Measurements from ENCODE around the gene COG5. TPM values are rescaled to one million over a fixed set of nuclear protein-coding genes. Genes with fewer than 3 reads are reported as not detected.
A peak's percentile ranks its signal among the peaks of the same experiment; 100 is the strongest.

Gene COG5
- total RNA-seq (2014; rRNA removed; shearing (Covaris generic)), result 28.8 and 31.5 TPM in 2 replicates
- 24.4 and 29.1 TPM in 2 replicates for polyA plus RNA-seq (2015; cell fraction: cytosol; rRNA removed)
- 38.0 and 39.8 TPM in 2 replicates for polyA plus RNA-seq (2015; cell fraction: nucleus; rRNA removed)

DNA sequence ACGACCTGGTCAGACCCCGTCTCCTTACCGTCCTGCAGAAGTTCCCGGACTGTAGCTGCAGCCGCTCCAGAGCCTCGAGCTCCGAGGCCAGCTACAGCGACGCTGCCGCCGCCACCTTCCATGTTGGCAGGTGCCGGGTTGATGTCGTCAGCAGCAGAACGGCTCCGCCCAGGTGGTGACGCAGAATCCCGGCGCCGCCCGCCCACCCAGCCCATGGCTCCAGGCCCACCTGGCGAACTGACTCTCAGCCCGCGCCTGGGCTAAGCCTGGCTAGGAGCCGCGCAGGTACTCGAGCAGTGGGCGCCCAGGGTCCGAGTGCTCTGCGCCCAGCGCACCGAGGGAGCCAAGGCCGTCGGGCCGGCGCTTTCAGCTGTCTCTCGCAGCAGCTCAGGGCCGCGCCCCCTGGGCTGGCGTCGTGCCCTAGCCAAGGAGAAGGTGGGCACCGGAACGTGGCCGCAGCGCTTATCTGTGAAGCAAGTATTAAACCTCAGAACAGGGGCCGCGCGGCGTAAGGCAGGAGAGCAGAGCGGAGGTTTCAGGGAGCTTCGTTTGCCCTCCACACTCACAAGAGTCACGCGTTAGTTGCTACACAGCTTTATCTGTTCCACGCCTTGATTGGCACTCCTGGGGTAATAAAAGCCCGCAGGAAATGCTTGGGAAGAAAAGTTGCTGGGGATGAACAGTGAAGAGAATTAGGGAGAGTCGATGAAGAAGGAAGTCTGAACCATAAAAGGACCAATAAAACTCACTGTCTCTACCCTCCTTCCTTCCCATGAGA lies at the start of gene COG5, which contains the start of gene DUS4L:
Gene COG5, minus strand, starts transcription at position 146 of the 778 bp plus-strand sequence. Its CDS starts 24 bp downstream, at position 122.
Gene DUS4L, plus strand, starts transcription at position 197 of the 778 bp plus-strand sequence. CDS start 3,100 bp downstream, outside the sequence.
- peak; percentile 85 for DNase-seq (ENCODE audit: low read depth, low spot score)
- in situ Hi-C loops (cut with HindIII; ENCODE audit: low pct_unique_long_range_greater_than_20kb, low sequenced_read_pairs), result no loop called here

DNA sequence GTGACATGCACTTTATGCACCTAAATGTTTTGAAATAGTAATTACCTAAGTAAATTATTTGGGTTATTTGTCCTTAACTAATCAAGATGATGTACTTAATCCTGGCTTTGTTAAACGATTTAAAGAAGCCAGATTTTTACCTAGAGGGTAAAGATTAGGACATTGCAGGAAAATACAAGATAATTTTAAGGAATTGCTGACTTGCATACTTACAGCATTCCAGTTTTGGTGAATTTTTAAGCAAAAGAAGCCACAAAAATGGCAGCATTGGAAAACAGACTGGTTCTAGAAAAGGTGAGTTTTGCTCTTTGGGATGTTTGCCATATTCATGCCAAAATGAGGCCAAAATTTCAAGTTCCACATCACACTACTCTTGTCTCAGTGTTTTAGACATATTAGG lies 49.7 kb upstream of the COG5 start:
- DNase-seq (ENCODE audit: low read depth, low spot score), result no peak
- in situ Hi-C loops (cut with HindIII; ENCODE audit: low pct_unique_long_range_greater_than_20kb, low sequenced_read_pairs), result no loop called here

DNA sequence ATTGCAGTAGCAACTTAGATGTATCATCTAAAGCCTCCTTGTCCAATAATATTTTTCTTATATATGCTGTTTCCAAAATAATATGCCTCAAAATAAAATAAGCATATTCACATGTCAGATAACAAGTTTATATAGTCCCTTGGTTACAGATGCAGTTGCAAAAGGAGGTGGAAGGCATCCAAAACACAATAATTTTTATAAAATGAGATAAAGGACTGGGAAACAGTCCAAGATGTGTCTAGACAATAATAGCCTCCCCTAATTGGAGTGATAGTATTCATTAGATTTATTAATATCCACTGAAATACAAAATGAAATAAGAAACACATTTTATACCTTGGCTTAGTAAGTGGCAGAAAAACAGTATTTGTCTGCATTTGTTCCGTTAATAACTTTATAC lies 46.6 kb upstream of the COG5 start:
- no peak for DNase-seq (ENCODE audit: low read depth, low spot score)
- in situ Hi-C loops (cut with HindIII; ENCODE audit: low pct_unique_long_range_greater_than_20kb, low sequenced_read_pairs), result no loop called here

DNA sequence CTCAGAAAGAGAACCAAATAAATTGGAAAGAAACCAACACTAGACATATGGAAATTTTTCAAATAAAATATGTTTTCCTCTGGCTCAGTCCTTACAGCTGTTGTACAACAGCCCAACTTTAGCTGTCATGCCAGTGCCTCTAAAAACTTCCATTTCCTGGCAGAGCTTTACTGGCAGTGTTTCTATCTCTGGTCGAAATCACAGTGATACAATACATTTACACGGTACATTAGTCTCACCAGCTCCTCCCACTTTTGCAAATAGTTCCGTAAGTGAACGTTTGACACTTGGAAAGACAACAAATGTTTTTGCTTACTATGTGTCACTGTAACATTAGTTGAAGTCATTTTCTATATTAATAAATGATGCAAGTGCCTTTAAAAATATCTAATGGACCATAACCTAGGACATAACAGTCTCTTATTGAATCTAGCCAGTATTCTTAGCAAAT lies 46.1 kb upstream of the COG5 start:
- DNase-seq (ENCODE audit: low read depth, low spot score), result no peak
- in situ Hi-C loops (cut with HindIII; ENCODE audit: low pct_unique_long_range_greater_than_20kb, low sequenced_read_pairs), result no loop called here

DNA sequence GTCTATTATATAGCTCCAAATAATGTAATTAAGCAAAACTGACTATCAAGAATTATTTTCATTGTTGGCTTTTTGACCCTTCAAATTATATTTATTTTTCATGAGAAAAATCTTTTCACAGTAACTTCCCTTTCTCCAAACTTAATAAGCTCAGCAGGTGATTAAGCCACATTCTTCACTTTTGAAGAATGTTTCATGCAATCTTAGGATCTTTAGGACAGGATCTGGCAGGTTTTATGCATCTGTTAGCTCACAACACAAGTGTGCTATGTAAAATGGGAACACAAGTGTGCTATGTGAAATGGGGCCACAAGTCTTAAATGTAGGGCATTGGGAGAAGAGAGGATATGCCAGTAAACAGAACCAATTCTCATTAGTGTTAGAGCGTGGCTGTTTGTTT lies 42.6 kb upstream of the COG5 start:
- in situ Hi-C loops (cut with HindIII; ENCODE audit: low pct_unique_long_range_greater_than_20kb, low sequenced_read_pairs), result no loop called here
- DNase-seq (ENCODE audit: low read depth, low spot score), result no peak

DNA sequence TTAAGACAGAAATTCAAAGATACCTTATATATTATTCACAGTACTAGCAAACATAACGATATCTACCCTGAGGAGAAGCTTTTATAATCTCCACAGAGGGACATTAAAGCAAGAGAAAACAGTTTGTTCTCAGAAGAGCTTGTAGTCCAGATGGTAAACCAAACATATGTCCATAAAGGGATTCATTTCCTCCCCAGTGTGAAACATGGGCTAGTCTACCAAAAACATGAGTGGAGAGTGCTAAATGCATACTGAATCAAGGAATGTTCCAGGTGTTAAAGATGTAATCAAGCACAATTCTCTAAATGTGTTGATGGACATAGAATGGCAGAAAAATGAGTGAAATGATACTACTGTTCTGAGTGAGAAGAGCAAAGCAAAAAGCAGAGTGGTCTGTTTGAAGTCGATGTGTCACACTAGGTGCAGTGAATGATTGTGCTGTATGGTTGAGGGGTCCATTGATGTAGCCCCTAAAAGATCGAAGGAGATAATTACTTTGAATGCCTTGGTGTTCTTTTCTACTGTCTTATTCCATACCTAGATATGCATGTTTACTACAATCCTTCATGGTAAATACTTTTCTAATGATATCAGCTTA lies 41.6 kb upstream of the COG5 start:
- DNase-seq (ENCODE audit: low read depth, low spot score), result no peak
- in situ Hi-C loops (cut with HindIII; ENCODE audit: low pct_unique_long_range_greater_than_20kb, low sequenced_read_pairs), result no loop called here

DNA sequence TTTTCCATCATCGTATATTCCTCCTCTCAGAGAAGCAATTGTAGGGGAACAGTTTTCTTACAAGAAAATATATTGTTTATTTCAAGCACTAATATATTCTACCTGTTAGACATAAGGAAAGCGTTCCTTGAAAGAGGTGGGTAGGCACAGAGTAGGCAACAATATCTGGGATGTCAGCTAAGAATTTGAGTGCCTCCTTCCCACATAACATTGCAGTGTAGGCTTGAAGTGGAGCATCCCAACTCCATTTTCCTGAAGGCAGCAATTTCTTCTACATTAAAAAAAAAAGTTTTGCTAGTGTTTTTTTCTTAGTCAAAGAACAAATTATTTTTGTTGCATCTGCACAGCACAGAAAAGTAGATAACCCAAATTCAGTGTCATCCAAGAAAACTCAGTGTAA lies 37.1 kb upstream of the COG5 start:
- in situ Hi-C loops (cut with HindIII; ENCODE audit: low pct_unique_long_range_greater_than_20kb, low sequenced_read_pairs), result no loop called here
- DNase-seq (ENCODE audit: low read depth, low spot score), result no peak

DNA sequence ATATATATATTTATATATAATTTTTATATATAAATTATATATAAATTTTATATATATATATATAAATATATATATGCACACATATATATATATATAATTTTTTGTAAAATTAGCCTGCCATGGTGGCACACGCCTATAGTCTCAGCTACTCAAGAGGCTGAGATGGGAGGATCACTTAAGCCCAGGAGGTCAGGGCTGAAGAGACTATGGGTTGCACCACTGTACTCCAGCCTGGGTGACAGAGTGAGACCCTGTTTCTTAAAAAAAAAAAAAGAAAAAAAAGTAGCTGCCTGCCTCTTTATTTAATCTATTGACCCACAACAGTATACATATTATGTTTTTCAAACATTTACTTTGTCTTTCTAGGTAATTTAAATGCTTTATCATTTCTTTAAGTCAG lies 35.5 kb upstream of the COG5 start:
- in situ Hi-C loops (cut with HindIII; ENCODE audit: low pct_unique_long_range_greater_than_20kb, low sequenced_read_pairs), result no loop called here
- DNase-seq (ENCODE audit: low read depth, low spot score), result no peak

DNA sequence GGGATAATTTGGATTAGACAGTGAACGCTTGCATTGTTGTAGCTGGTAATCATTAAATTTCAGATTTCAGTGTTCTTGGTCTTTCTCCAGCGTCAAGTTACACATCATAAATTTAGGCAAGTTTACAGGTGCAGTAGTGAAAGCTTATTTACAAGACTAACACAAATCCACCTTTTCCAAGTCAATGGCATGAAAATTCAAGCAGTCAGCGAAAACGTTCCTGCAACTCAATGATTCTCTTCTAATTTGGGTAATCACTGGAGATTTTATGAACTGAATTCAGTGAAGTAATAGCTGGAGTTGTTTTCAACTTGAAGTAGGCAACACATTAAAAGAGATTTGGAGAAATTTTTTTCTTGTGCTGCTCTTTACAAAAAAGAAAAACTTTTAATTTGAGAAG lies 34.2 kb upstream of the COG5 start:
- DNase-seq (ENCODE audit: low read depth, low spot score), result no peak
- in situ Hi-C loops (cut with HindIII; ENCODE audit: low pct_unique_long_range_greater_than_20kb, low sequenced_read_pairs), result no loop called here

DNA sequence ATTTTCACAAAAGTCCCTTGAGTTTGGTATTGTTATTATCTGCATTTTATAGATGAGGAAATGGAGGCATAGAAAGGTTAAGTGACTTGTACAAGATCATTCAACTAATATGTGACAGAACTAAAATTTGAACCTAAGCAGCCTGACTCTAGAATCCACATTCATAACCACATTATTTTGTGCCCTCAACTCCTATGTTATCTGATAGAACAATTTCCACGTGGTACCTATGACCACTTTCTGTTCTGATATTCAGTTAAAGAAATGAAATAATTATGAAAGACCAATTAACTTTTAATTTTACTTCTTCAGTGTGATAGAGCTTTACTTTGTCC lies 33.8 kb upstream of the COG5 start:
- no peak for DNase-seq (ENCODE audit: low read depth, low spot score)
- in situ Hi-C loops (cut with HindIII; ENCODE audit: low pct_unique_long_range_greater_than_20kb, low sequenced_read_pairs), result no loop called here

DNA sequence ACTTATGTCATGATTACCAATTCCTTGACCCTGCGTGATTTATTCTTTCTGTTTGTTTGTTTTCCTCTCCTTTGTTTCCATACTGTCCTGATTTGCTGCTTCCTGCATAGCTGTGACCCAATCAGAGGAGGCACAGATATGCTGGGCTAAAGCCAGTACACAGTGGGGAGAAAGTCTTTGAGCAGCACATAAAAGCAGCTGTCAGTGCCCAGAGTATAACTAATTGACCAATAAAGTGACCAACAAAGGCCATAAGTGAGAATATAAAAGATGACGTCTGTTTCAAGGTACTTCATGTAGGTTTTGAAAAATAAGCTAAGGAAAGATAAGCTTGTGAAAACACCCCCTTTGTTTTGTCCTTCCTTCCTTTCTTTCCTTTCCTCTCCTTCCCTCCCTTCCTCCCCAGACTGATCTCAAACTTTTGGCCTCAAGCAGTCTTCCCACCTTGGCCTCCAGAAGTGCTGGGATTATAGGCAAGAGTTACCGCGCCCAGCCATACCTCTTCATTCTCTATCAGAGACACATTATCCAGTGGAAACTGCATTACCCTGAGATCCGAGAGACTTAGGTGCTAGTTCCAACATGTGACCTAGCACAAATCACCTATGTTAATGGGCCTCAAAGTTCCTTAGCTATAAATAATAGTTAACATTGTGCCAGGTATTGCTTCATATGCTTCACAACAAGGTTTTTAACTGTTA lies 33.3 kb upstream of the COG5 start:
- no peak for DNase-seq (ENCODE audit: low read depth, low spot score)
- in situ Hi-C loops (cut with HindIII; ENCODE audit: low pct_unique_long_range_greater_than_20kb, low sequenced_read_pairs), result no loop called here

DNA sequence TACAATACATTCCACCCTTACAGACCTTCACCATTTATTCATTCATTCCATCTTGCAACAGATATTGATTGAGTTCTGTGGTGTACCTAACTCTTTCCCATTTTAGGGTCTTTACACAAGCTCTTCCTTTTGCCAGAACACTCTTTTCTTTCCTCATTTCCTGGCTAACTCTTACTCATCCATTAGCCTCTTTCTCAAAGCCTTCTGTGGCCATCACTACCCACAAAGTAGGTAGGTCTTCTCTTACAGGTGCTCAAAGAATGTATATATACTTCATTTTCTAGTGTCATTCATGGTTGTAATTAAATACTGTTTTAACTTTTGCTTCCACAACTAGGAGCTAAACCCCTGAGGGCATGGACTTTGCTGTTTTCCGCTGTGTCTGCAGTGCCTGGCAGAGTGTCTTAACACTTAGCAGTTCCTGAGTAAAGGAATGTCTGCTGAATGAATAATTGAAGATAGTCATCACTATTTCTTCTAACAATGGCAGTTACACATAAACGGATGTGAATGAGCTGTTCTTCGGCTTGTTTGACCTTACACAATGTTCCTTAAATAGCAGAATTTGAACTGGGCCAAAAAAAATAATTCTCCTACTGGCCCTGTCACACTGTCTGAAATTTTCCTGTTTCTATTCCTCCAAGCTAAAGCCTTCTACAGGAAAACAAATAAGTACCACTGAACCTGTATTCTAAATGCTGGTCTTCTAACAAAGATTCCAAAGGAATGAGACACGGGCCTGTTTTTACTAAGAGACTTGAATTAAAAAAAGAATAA lies 31.4 kb upstream of the COG5 start:
- in situ Hi-C loops (cut with HindIII; ENCODE audit: low pct_unique_long_range_greater_than_20kb, low sequenced_read_pairs), result no loop called here
- peak; percentile 91 for DNase-seq (ENCODE audit: low read depth, low spot score)

DNA sequence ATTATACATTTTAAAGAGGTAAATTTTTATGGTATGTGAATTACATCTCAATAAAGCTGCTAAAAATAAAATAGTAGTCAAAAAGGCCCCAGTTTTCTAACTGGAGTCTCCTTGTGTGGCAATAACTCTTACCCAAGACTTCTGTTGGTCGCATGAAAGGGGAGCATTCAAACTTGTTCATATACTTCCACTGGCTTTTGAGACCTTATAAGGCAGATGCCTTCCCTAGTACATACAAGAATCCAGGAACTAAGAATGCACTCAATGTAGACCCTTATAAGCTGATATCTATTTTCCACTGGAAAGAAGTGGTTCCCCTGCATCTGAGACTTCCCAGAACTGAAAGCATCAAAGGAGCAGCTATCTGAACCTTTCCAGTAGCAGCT lies 29.3 kb upstream of the COG5 start:
- DNase-seq (ENCODE audit: low read depth, low spot score), result peak; percentile 75

DNA sequence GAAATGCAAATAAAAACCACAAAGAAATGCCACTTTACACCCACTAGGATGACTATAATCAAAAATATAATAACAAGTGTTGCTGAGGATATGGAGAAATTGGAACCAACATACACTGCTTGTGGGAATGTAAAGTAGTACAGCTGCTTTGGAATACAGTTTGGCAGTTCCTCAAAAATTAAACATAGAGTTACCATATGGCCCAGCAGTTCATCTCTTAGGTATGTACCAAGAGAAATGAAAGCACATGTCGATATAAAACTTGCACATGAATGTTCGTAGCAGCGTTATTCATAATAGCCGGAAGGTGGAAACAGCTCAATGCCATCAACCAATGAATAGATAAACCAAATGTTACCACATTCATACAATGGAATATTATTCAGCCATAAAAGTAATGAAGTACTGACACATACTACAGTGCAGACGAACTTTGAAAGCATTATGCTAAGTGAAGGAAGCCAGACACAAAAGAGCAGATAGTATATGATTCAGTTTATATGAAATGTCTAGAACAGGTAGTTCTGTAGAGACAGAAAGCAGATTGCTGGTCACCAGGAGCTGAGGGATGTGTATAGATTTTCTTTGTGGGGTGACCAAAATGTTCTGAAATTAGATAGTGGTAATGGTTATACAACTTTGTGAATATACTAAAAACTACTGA lies 28.8 kb upstream of the COG5 start:
- peak; percentile 23 for DNase-seq (ENCODE audit: low read depth, low spot score)
- in situ Hi-C loops (cut with HindIII; ENCODE audit: low pct_unique_long_range_greater_than_20kb, low sequenced_read_pairs), result no loop called here

More for the DNA sequence above, 29.3 kb upstream of the COG5 start:
- in situ Hi-C loops (cut with HindIII; ENCODE audit: low pct_unique_long_range_greater_than_20kb, low sequenced_read_pairs), result no loop called here

DNA sequence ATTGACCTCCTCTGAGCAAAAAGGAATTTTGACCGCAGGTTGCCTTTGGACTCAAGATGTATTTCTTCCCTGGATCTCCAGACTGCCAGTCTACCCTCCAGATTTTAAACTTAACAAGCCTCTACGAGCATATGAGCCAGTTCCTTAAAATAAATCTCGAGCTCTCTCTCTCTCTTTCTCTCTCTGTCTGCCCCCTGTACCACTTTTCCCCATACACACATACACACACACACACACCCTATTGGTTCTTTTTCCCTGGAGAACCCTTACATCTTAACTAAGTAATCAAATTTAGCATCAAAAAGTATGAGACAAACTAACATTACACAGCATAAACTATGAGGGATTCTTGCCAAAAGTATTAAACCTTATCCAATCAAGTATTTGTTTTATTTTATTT lies 27.7 kb upstream of the COG5 start:
- in situ Hi-C loops (cut with HindIII; ENCODE audit: low pct_unique_long_range_greater_than_20kb, low sequenced_read_pairs), result no loop called here
- no peak for DNase-seq (ENCODE audit: low read depth, low spot score)

DNA sequence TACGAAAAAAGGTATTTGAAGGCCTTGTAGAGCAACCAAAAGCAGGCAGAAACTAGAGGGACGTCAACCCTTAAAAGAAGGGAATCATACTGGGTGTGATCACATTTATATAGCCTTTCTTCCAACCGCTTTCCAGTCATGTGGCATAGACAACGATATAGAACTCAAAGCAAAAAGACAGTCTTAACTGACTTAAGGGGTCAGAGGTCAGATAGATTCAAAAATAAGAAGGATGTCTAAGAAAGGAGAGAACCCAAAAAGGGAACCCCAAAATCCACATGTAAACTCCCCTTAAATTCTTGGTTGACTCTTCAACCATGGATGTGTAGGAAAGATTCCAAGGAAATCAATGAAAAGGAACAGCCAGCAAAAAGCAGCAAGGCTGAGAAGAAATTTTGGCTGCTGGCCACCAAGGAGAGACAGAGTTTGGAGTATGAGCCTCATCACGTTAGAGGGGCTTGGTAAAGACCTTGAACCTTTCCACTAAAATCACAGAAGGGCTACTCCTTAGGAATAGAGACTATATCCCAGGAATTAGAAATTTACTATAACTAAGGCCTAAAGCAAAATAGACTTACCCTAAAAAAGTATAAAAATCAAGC lies 24.9 kb upstream of the COG5 start:
- in situ Hi-C loops (cut with HindIII; ENCODE audit: low pct_unique_long_range_greater_than_20kb, low sequenced_read_pairs), result no loop called here
- no peak for DNase-seq (ENCODE audit: low read depth, low spot score)

DNA sequence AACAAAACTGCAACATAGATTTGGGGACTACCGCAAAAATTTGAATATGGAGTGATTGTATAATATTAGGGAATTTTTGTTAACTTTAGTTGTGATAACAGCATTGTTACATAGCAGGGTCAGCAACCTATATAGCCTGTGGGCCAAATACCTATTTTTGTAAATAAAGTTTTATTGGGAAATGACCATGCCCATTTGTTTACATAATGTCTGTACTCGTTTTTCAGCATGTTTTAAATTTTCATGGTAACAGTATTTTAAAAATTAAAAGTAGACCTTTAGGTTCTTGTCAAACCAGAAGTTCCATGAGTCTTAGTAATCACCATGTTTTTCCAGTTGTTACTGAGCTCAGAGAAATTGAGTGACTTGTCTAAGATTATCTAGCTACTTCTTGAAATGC lies 21.0 kb upstream of the COG5 start:
- in situ Hi-C loops (cut with HindIII; ENCODE audit: low pct_unique_long_range_greater_than_20kb, low sequenced_read_pairs), result no loop called here
- no peak for DNase-seq (ENCODE audit: low read depth, low spot score)
